BJ (cell line): Measurements from ENCODE around the gene FGFR4. TPM values are rescaled to one million over a fixed set of nuclear protein-coding genes. Genes with fewer than 3 reads are reported as not detected.

ENCODE experiments used
- CTCF ChIA-PET: fragments of 350-600 bp; formaldehyde crosslinking; extraction: SDS; loops from one replicate; lab custom pipeline; 2021; ENCODE audit warnings: antibody characterized with exemption, inconsistent platforms; lab: Yijun Ruan, JAX
- POLR2A ChIA-PET: fragments of 300-600 bp; sonication (Branson Sonifier 250); formaldehyde crosslinking; extraction: SDS; loops from one replicate; lab custom pipeline; 2021; ENCODE audit warnings: antibody characterized with exemption; lab: Charles Lee
- DNase-seq: peaks from one replicate; pipeline ENCODE4 v3.0.0-alpha.2; 2011; ENCODE audit warnings: low read depth
- H3K27me3 ChIP-seq: 2 replicates; pipeline ENCODE4 v1.6.0; 2011; ENCODE audit warnings: low read length; ENCODE audit not compliant: control insufficient read depth, insufficient read depth
- H3K36me3 ChIP-seq: 2 replicates; pipeline ENCODE4 v1.5.1; 2011; ENCODE audit warnings: low read length; ENCODE audit not compliant: control insufficient read depth, insufficient read depth
- H3K4me3 ChIP-seq: 2 replicates; pipeline ENCODE4 v1.5.1; 2011; ENCODE audit warnings: low read depth, mild to moderate bottlenecking, control low read depth, low read length
- polyA plus RNA-seq: library from polyadenylated mRNA; depleted of rRNA; stranded (reverse); fragments of >200 nt; gene quantifications from 2 replicates; pipeline ENCODE4 v1.2.3, GENCODE V29; 2011
- TF ChIP-seq, protein P1 (sequence below): IDR thresholded peaks from 2 replicates; pipeline ENCODE4 v1.5.1; 2011; ENCODE audit warnings: low read depth, mild to moderate bottlenecking, control low read depth, inconsistent platforms, low read length, moderate library complexity; ENCODE audit not compliant: insufficient read depth

Gene FGFR4
- polyA plus RNA-seq, 1 experiment = 0.12 TPM

DNA sequence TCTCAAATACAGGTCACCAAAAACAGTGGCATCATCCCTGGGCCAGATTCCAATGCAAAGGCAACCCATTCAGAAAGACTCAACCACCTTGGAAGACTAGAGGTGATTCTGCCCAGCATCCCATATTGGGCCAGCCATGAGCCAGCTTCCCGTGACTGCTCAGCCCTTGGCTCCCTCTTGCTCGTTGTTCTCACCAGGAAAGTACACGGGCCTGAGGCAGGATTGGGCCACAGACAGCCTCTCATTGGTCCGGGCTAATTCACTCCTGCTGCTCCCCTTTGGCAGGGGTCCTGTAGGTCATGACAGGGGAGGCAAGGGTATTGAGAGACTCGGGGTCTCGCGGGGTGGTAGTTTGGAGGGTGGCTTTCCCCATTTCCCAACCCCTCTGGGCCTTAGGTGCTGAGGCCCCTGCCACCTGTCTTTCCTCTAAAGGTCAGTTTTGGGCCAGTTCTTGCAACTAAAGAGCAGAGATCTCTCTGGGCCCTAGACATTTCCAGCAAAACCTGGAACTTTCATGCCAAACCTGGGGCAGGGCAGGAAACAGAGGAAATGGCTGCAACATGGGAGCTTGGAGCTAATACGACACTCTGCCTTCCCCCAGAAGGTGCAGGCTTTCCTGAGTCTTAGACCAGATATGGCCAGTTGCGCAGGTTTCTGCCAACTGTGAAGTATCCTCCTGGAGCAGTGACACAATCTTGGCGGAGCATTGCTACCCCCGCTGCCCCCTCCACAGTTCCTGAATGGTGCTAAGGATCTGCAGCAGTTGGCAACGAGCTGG, 22.0 kb upstream of the FGFR4 start:
- no peak for DNase-seq
- Histone ChIP-seq H3K27me3 (no peaks in the 10 kb centered on the region), H3K4me3 (no peak overlapping the region), H3K36me3 (peaks cover 14% of the 10 kb centered on the region)
- TF ChIP-seq, protein P1, sequence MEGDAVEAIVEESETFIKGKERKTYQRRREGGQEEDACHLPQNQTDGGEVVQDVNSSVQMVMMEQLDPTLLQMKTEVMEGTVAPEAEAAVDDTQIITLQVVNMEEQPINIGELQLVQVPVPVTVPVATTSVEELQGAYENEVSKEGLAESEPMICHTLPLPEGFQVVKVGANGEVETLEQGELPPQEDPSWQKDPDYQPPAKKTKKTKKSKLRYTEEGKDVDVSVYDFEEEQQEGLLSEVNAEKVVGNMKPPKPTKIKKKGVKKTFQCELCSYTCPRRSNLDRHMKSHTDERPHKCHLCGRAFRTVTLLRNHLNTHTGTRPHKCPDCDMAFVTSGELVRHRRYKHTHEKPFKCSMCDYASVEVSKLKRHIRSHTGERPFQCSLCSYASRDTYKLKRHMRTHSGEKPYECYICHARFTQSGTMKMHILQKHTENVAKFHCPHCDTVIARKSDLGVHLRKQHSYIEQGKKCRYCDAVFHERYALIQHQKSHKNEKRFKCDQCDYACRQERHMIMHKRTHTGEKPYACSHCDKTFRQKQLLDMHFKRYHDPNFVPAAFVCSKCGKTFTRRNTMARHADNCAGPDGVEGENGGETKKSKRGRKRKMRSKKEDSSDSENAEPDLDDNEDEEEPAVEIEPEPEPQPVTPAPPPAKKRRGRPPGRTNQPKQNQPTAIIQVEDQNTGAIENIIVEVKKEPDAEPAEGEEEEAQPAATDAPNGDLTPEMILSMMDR = no peak
- ChIA-PET CTCF (interaction anchor here (0.6 to 5.5 kb wide), 3 partner anchors 8 to 46 kb away, joined by 3 to 35 read pairs (median 3); no protein-coding TSS in a partner anchor), POLR2A (no interaction called here)

DNA sequence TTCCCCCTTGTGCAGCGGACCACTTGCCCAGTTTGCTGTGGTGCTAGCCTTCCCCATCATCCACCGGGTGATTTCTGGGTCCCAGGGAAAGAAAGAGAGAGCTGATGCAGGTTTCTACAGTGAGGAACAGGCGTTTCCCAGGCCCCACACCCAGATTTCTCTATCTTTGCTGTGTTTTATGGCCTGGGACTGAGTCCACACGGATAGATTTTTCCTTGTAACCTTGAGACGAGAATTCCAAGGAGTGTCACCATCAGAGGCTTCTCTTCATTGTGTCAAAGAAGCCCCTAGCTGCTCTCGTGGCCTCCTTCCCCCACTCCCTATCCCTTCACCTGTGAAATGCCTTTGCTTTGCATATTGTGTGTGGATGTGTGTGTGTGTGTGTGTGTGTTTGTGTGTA, 21.2 kb upstream of the FGFR4 start:
- Histone ChIP-seq H3K36me3 (peaks cover 14% of the 10 kb centered on the region), H3K27me3 (no peaks in the 10 kb centered on the region), H3K4me3 (no peak overlapping the region)
- TF ChIP-seq, protein P1 = no peak
- POLR2A ChIA-PET = no interaction called here
- CTCF ChIA-PET = interaction anchor here (0.7 kb wide), 1 partner anchor 45 kb away, joined by 3 read pairs; no protein-coding TSS in a partner anchor
- no peak for DNase-seq

DNA sequence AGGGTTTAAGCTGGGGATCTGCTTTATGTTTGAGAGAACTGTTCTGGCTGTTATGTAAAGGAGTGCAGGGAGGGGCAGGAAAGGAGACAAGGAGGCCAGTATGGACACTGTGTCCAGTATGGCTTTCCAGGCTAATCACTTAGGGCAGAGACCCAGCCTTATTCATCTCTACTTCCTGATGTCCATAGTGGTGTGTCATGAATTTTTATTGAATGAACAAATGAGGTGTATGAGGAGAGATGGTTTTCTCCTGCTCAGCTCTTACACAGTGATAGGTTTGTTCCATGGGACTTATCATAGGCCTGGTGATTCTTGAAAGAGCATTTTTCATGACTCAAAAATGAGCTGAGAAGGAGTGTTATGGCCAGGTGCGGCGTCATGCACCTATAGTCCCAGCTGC, 20.5 kb upstream of the FGFR4 start:
- POLR2A ChIA-PET = no interaction called here
- TF ChIP-seq, protein P1 = no peak
- Histone ChIP-seq H3K27me3 (no peaks in the 10 kb centered on the region), H3K4me3 (no peak overlapping the region), H3K36me3 (peaks cover 14% of the 10 kb centered on the region)
- CTCF ChIA-PET = interaction anchor here (10.2 kb wide), 1 partner anchor 46 kb away, joined by 105 read pairs; no protein-coding TSS in a partner anchor
- DNase-seq = no peak

DNA sequence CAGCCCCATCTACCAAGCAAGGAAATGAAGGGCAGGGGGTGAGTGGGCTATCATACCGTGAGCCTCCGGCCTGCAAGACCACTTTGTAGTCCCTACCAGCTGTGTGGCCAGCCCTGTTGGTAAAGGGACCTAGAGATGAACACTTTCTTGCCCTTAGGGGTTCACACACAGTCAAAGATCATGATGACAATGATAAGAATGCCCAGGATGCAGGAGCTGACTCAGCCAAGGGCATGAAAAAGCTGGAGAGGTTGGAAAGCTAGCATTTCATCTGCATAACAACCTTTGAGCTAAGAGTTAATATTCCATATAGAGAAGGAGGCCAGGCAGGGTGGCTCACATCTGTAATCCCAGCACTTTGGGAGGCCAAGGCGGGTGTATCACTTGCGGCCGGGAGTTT, 19.2 kb upstream of the FGFR4 start:
- TF ChIP-seq, protein P1 = no peak
- H3K27me3 ChIP-seq = no peaks in the 10 kb centered on the region
- H3K36me3 ChIP-seq = peaks cover 9% of the 10 kb centered on the region
- ChIA-PET CTCF (interaction anchor here (1.0 to 10.2 kb wide), 4 partner anchors 20 to 407 kb away, joined by 3 to 105 read pairs (median 3); no protein-coding TSS in a partner anchor), POLR2A (no interaction called here)
- DNase-seq = no peak
- H3K4me3 ChIP-seq = no peak overlapping the region

DNA sequence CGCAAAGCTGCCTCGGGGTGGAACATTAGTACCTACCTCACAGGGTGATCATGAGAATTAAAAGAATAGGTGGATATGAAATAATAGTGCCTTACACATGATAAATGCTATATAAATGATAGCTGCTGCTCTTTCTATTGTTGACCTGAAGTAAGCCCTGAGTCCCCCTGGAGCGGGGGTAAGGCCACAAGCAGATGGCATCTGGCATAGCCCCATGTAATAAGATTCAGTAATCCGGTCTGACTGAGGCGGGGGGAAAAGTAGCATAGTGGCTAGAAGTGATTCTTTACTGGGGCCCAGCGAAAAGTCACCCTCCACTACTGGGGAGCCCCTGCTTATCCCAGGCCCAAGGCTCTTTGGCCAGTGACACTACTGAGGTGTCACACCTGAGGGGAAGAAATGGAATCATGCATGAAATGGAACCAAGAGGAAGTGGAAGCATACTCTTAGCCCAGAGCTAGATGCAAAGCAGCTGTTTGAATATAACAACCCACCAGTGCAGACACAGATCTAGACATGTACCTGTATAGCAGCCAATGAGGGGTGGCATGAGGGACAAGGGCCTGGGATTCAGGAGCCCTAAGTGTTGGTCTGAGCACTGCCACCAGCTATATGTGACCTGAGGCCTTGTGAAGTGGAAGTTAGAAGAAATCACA, 16.1 kb upstream of the FGFR4 start:
- CTCF ChIA-PET = interaction anchor here (0.9 to 10.2 kb wide), 10 partner anchors 9 to 411 kb away, joined by 3 to 105 read pairs (median 7); partner anchors contain the start of genes FGFR4 and UIMC1
- Histone ChIP-seq H3K4me3 (no peak overlapping the region), H3K27me3 (no peaks in the 10 kb centered on the region), H3K36me3 (peaks cover 2% of the 10 kb centered on the region)
- DNase-seq = no peak
- POLR2A ChIA-PET = no interaction called here
- TF ChIP-seq, protein P1 = no peak
